ENCODE data around the gene MAP7D1. TPM values are rescaled to one million over a fixed set of nuclear protein-coding genes. Genes with fewer than 3 reads are reported as not detected.

The MAP7D1 gene
- total and polyA plus RNA-seq, 10 of the 15 experiments (the other 5 are each of a cell fraction or from before 2014, with no cell fraction given) = 4.4 to 97.6 (median 24.2) TPM

DNA sequence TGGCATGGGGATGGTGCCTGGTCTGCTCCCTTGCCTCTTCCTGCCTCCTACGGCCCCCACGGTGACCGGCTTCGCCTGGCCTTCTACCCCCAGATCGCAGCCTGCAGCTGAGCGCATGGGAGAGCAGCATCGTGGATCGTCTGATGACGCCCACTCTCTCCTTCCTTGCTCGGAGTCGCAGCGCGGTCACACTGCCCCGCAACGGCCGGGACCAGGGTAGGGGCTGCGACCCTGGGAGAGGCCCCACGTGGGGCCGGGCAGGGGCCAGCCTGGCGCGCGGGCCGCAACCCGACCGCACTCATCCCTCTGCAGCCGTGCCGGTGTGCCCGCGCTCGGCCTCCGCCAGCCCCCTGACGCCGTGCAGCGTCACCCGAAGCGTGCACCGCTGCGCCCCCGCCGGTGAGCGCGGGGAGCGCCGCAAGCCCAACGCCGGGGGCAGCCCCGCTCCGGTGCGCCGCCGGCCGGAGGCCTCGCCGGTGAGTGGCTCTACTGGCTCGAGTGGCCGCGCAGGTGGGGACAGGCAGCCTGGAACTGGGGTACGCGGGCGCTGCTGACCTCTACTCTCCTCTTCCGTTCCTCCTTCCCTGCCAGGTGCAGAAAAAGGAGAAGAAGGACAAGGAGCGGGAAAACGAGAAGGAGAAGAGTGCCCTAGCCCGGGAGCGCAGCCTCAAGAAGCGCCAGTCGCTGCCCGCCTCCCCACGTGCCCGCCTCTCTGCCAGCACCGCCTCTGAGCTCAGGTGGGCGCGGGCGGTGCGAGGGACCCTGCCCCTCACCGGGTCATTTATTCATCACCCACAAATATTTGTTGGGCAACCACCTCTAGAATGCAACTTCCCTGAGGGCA is 20.4 kb downstream of the MAP7D1 start:
- H2AFZ ChIP-seq (ENCODE audit: control insufficient read depth, low read depth, low read length) = no peak overlapping the region
- WGBS (ENCODE audit: insufficient coverage, insufficient replicate concordance, low lambda C conversion rate, missing lambda C conversion rate) = 97% methylated on average over 65 of the region's 76 CpGs
- H3K4me2 ChIP-seq (ENCODE audit: control insufficient read depth, insufficient read depth) = no peak overlapping the region
- no peak overlapping the region for H3K4me3 ChIP-seq
- FAIRE-seq = no peak
- no peak for DNase-seq (ENCODE audit: low read depth, low spot score)
- no peaks in the 10 kb centered on the region; the same call in 1 of the 2 replicates for H4K20me1 ChIP-seq (ENCODE audit: control insufficient read depth, insufficient read depth)
- H3K79me2 ChIP-seq (ENCODE audit: control insufficient read depth, insufficient read depth, low read length) = no peaks in the 10 kb centered on the region
- no peak for ATAC-seq
- BruUV-seq (replicated peaks) = no TSS peak
- ChIA-PET RAD21 (ENCODE audit: unreplicated experiment) (no interaction called here), POLR2A (no interaction called here), SMC1A (ENCODE audit: uncharacterized antibody, unreplicated experiment) (interaction anchor here (1.1 kb wide), 1 partner anchor 27 kb away, joined by 5 read pairs; the partner anchor contains the start of gene TRAPPC3), CTCF (interaction anchor here (0.8 kb wide), 1 partner anchor 15 kb away, joined by 3 read pairs; no protein-coding TSS in a partner anchor)
- H3K4me1 ChIP-seq (ENCODE audit: control insufficient read depth, insufficient read depth, low read length) = no peaks in the 10 kb centered on the region
- intact Hi-C loops (cut with micrococcal nuclease; ENCODE audit: unreplicated experiment) (no loop called here), in situ Hi-C loops (cut with MboI) (no loop called here)
- no peak overlapping the region for H3K27ac ChIP-seq (ENCODE audit: control insufficient read depth, insufficient read depth)
- no peaks in the 10 kb centered on the region for H3K27me3 ChIP-seq (replicated peaks in 1 of 2; ENCODE audit: control insufficient read depth in 2 of 2, insufficient read depth in 2 of 2, low read length in 1 of 2)
- peaks cover 19 to 58% of the 10 kb centered on the region in 2 experiments for H3K36me3 ChIP-seq (ENCODE audit: control insufficient read depth in 2 of 2, insufficient read depth in 2 of 2, low read length in 1 of 2)
- no peak overlapping the region for H3K9ac ChIP-seq (ENCODE audit: control insufficient read depth, insufficient read depth, low read length)
- no peaks in the 10 kb centered on the region for H3K9me3 ChIP-seq (replicated peaks; ENCODE audit: control insufficient read depth, insufficient read depth, low read length)
- TF ChIP-seq SPI1 (IDR thresholded peaks at IDR 0.05; ENCODE audit: borderline replicate concordance, insufficient read depth, low read depth, low read length) = no peak
- no peak for TF ChIP-seq YBX1 (IDR thresholded peaks at IDR 0.05)
- no peak for TF ChIP-seq RCOR1 (conservative IDR thresholded peaks at IDR 0.05; ENCODE audit: low read depth, low read length)
- TF ChIP-seq ZNF274 (IDR thresholded peaks at IDR 0.05; ENCODE audit: insufficient read depth, insufficient read length) = no peak
- TF ChIP-seq, protein P1, sequence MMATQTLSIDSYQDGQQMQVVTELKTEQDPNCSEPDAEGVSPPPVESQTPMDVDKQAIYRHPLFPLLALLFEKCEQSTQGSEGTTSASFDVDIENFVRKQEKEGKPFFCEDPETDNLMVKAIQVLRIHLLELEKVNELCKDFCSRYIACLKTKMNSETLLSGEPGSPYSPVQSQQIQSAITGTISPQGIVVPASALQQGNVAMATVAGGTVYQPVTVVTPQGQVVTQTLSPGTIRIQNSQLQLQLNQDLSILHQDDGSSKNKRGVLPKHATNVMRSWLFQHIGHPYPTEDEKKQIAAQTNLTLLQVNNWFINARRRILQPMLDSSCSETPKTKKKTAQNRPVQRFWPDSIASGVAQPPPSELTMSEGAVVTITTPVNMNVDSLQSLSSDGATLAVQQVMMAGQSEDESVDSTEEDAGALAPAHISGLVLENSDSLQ (IDR thresholded peaks at IDR 0.05) = no peak
- TF ChIP-seq, protein P2, sequence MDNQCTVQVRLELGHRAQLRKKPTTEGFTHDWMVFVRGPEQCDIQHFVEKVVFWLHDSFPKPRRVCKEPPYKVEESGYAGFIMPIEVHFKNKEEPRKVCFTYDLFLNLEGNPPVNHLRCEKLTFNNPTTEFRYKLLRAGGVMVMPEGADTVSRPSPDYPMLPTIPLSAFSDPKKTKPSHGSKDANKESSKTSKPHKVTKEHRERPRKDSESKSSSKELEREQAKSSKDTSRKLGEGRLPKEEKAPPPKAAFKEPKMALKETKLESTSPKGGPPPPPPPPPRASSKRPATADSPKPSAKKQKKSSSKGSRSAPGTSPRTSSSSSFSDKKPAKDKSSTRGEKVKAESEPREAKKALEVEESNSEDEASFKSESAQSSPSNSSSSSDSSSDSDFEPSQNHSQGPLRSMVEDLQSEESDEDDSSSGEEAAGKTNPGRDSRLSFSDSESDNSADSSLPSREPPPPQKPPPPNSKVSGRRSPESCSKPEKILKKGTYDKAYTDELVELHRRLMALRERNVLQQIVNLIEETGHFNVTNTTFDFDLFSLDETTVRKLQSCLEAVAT (IDR thresholded peaks at IDR 0.05) = no peak
- no peak for TF ChIP-seq FOS (IDR thresholded peaks at IDR 0.05; ENCODE audit: borderline replicate concordance, extremely low read depth, insufficient read length)
- TF ChIP-seq, protein P3, sequence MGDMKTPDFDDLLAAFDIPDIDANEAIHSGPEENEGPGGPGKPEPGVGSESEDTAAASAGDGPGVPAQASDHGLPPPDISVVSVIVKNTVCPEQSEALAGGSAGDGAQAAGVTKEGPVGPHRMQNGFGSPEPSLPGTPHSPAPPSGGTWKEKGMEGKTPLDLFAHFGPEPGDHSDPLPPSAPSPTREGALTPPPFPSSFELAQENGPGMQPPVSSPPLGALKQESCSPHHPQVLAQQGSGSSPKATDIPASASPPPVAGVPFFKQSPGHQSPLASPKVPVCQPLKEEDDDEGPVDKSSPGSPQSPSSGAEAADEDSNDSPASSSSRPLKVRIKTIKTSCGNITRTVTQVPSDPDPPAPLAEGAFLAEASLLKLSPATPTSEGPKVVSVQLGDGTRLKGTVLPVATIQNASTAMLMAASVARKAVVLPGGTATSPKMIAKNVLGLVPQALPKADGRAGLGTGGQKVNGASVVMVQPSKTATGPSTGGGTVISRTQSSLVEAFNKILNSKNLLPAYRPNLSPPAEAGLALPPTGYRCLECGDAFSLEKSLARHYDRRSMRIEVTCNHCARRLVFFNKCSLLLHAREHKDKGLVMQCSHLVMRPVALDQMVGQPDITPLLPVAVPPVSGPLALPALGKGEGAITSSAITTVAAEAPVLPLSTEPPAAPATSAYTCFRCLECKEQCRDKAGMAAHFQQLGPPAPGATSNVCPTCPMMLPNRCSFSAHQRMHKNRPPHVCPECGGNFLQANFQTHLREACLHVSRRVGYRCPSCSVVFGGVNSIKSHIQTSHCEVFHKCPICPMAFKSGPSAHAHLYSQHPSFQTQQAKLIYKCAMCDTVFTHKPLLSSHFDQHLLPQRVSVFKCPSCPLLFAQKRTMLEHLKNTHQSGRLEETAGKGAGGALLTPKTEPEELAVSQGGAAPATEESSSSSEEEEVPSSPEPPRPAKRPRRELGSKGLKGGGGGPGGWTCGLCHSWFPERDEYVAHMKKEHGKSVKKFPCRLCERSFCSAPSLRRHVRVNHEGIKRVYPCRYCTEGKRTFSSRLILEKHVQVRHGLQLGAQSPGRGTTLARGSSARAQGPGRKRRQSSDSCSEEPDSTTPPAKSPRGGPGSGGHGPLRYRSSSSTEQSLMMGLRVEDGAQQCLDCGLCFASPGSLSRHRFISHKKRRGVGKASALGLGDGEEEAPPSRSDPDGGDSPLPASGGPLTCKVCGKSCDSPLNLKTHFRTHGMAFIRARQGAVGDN (IDR thresholded peaks at IDR 0.05) = no peak
- TF ChIP-seq ZZZ3 (IDR thresholded peaks at IDR 0.05; ENCODE audit: control insufficient read depth, insufficient read length, low read depth) = no peak
- TF ChIP-seq MYB (IDR thresholded peaks at IDR 0.05; ENCODE audit: borderline replicate concordance, low read depth, low read length) = no peak
- no peak for TF ChIP-seq KAT2A (conservative IDR thresholded peaks at IDR 0.05; ENCODE audit: control insufficient read depth, low read depth, low read length)
- no peak for TF ChIP-seq TCF3 (IDR thresholded peaks at IDR 0.05; ENCODE audit: borderline replicate concordance, insufficient read depth, low read depth, low read length)
- TF ChIP-seq ZNF217 (IDR thresholded peaks at IDR 0.05) = no peak
- TF ChIP-seq, protein P4, sequence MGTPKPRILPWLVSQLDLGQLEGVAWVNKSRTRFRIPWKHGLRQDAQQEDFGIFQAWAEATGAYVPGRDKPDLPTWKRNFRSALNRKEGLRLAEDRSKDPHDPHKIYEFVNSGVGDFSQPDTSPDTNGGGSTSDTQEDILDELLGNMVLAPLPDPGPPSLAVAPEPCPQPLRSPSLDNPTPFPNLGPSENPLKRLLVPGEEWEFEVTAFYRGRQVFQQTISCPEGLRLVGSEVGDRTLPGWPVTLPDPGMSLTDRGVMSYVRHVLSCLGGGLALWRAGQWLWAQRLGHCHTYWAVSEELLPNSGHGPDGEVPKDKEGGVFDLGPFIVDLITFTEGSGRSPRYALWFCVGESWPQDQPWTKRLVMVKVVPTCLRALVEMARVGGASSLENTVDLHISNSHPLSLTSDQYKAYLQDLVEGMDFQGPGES (IDR thresholded peaks at IDR 0.05) = no peak
